AG04449 (cell line): ENCODE results near the gene SBK1.

Experiments
- CTCF ChIA-PET: fragments of 350-600 bp; formaldehyde crosslinking; extraction: SDS; loops from one replicate; lab custom pipeline; 2021; ENCODE audit warnings: antibody characterized with exemption; lab: Yijun Ruan, JAX
- POLR2A ChIA-PET: fragments of 400-600, 350-600 bp; formaldehyde crosslinking; extraction: SDS; loops from one replicate; lab custom pipeline; 2020; ENCODE audit warnings: antibody characterized with exemption, inconsistent platforms; lab: Yijun Ruan, JAX
- DNase-seq: peaks from one replicate; pipeline ENCODE4 v3.0.0-alpha.2; 2010; ENCODE audit warnings: low read depth, low spot score
- H3K4me3 ChIP-seq: 2 replicates; pipeline ENCODE4 v1.5.1; 2011; ENCODE audit warnings: low read depth, mild to moderate bottlenecking, control low read depth, low read length
- CTCF ChIP-seq: IDR thresholded peaks from one replicate; pipeline ENCODE4 v1.5.1; 2011; ENCODE audit warnings: mild to moderate bottlenecking, moderate library complexity, low read length, control low read depth, inconsistent platforms; ENCODE audit not compliant: insufficient read depth; ENCODE audit errors: missing control alignments

SBK1 gene

DNA sequence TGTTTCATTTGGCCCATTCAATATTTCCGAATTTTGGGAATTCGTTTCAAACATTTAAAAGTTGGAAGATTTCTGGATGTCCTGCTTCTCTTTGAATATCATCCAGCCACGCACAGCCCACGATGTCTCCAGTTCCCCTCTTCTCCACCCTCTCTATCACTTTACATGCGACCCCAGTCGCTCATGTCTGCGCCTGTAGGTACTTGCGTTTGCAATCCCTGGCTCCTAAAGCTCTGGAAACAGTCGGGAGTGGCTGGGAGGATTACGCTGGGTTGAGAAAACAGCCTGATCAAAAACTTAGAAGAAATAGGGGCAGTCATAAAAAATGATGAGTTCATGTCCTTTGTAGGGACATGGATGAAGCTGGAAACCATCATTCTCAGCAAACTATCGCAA, 1.5 kb upstream of the SBK1 start:
- POLR2A ChIA-PET = no interaction called here
- DNase-seq = no peak
- no peak for TF ChIP-seq CTCF
- no peak overlapping the region for H3K4me3 ChIP-seq
- CTCF ChIA-PET = interaction anchor here (1.0 to 4.7 kb wide), 2 partner anchors 13 to 27 kb away, joined by 3 to 21 read pairs; no protein-coding TSS in a partner anchor

DNA sequence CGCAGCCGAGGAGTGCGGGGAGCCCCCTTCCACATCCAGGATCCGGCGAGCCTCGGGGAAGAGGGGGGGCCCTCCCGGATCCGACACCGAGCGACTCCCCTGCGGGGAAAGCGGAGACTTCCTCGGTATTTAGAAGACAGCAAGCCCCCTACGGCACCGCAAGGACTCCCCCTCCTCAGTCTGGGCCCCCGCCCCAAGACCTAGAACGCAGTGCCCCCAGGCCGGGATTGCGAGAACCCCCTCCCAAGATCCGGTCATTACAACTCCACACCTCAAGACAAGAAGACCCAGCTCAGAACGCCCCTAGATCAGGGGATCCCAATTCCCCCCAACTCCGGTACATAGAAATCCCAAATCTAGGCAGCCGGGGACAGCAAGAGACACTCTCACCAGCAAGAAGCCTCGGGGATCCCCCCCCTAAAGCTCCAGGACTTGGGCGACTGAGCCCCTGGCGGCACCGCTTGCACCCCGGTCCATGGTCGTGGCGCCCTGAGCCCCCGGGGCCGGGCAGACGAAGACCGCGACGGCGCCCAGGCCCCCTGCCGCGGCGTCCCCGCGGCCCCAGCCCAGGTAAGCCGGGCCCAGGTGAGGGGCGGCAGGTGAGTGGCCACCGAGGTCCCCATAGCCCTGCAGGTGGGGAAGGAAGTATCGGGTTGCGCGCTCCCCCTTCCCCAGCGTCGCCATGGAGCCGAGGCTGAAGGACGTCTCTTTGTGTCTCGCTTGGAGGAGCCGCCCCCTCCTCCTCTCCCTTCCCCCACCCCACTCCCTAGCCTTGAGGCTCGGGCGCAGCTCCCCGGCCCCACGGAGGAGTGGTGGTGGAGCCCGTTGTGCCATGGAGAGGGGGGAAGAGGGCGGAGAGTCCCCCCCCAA, 641 bp downstream of the SBK1 start:
- no peak for DNase-seq
- peak overlapping the region; percentile 36 for H3K4me3 ChIP-seq
- no peak for TF ChIP-seq CTCF
- ChIA-PET CTCF (interaction anchor here (1.0 to 4.7 kb wide), 3 partner anchors 9 to 29 kb away, joined by 3 to 21 read pairs (median 3); no protein-coding TSS in a partner anchor), POLR2A (no interaction called here)

DNA sequence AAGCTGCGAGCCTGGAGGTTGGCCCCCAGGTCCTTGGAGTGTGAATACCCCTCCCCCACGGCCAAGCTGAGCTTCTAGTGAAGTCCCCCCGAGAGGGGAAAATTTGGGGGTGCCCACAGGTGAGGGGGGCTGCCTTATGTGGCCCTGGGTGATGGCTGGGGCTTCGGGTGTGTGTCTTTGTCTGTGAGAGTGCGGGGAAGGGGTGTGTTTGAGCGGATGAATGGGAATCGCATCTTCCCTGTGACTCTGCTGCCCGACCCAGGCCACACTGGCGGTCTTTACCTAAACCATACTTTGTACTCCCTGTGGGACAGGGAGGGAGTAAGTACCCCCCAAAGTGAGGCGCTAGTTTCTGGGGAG, 1.3 kb downstream of the SBK1 start:
- ChIA-PET CTCF (interaction anchor here (1.0 to 4.7 kb wide), 2 partner anchors 10 to 16 kb away, joined by 3 to 21 read pairs; no protein-coding TSS in a partner anchor), POLR2A (no interaction called here)
- DNase-seq = no peak
- TF ChIP-seq CTCF = no peak
- H3K4me3 ChIP-seq = no peak overlapping the region

DNA sequence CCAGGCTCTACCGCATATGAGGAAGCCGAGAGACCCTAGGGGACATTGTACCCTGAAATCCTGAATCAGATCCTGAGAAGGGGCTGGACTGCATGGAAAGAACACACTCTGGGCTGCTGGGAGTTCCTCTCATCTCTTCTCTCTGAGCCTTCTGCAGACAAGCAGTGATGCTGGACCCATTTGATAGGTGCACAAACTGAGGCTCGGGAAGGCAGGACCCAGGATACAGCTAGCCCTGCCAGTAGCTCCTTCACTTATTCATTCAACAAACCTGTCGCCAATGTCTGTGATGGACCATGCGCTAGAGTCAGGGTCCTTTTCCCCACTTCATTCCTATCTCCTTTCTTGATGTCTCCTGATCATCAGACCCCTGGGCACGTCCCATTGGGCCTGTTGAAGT, 1.9 kb downstream of the SBK1 start:
- H3K4me3 ChIP-seq = no peak overlapping the region
- no peak for TF ChIP-seq CTCF
- no peak for DNase-seq
- POLR2A ChIA-PET = no interaction called here
- CTCF ChIA-PET = interaction anchor here (1.0 to 4.7 kb wide), 2 partner anchors 10 to 17 kb away, joined by 3 to 21 read pairs; no protein-coding TSS in a partner anchor

GRCh38 chr16:28295276-28295675, 3.0 kb downstream of the SBK1 start:
- ChIA-PET POLR2A (no interaction called here), CTCF (interaction anchor here (1.3 kb wide), 1 partner anchor 21 kb away, joined by 4 read pairs; no protein-coding TSS in a partner anchor)
- no peak for TF ChIP-seq CTCF
- no peak for DNase-seq
- no peak overlapping the region for H3K4me3 ChIP-seq

- H3K4me3 ChIP-seq = no peak overlapping the region
- TF ChIP-seq CTCF = no peak
- CTCF ChIA-PET = interaction anchor here (1.0 to 2.5 kb wide), 2 partner anchors 24 to 30 kb away, joined by 3 to 8 read pairs; no protein-coding TSS in a partner anchor
- DNase-seq = no peak
- POLR2A ChIA-PET = no interaction called here
Observed at GRCh38 chr16:28297308-28297707, 5.0 kb downstream of the SBK1 start.
